GM23338 (cell line): ENCODE measurements around the gene SP9. TPM values are rescaled to one million over a fixed set of nuclear protein-coding genes. Genes with fewer than 3 reads are reported as not detected.

Experiments
- ATAC-seq: fragments of 200-7000 bp; cut with Tn5 transposase; 3 replicates; pipeline ENCODE4 v1.9.1; 2020
- DNase-seq: peaks from one replicate; pipeline ENCODE4 v3.0.0-alpha.2; 2015; ENCODE audit warnings: low spot score
- H2AFZ ChIP-seq: fragments of 200-600 bp; sonication (generic); 2 replicates; pipeline ENCODE4 v1.8.0; 2016; ENCODE audit warnings: antibody characterized with exemption, mild to moderate bottlenecking, moderate library complexity
- H3F3A ChIP-seq: fragments of 200-600 bp; sonication (generic); replicated peaks from 2 replicates; pipeline ENCODE4 v1.8.0; 2017; ENCODE audit warnings: antibody characterized with exemption, mixed run types, low read depth
- H3K27ac ChIP-seq: fragments of 200-600 bp; sonication (generic); 2 replicates; pipeline ENCODE4 v1.6.1; 2016; ENCODE audit warnings: low read depth
- H3K27me3 ChIP-seq: fragments of 200-600 bp; sonication (generic); 2 replicates; pipeline ENCODE4 v1.8.0; 2016; ENCODE audit warnings: mild to moderate bottlenecking, mixed run types, moderate library complexity; ENCODE audit not compliant: insufficient read depth
- H3K36me3 ChIP-seq: fragments of 200-600 bp; sonication (generic); 2 replicates; pipeline ENCODE4 v1.8.0; 2016; ENCODE audit warnings: mild to moderate bottlenecking; ENCODE audit not compliant: insufficient read depth
- H3K4me1 ChIP-seq: fragments of 200-600 bp; sonication (generic); 2 replicates; pipeline ENCODE4 v1.8.0; 2016; ENCODE audit warnings: mild to moderate bottlenecking, moderate library complexity; ENCODE audit not compliant: insufficient read depth
- H3K4me2 ChIP-seq: fragments of 200-600 bp; sonication (generic); 2 replicates; pipeline ENCODE4 v1.7.1; 2017; ENCODE audit warnings: mixed run types
- H3K4me3 ChIP-seq: fragments of 200-600 bp; sonication (generic); 2 replicates; pipeline ENCODE4 v1.6.1; 2016; ENCODE audit warnings: mixed run types
- H3K79me2 ChIP-seq: fragments of 200-600 bp; sonication (generic); replicated peaks from 2 replicates; pipeline ENCODE4 v1.8.0; 2017; ENCODE audit warnings: mild to moderate bottlenecking; ENCODE audit not compliant: insufficient read depth
- H3K9me2 ChIP-seq: fragments of 200-600 bp; sonication (generic); 2 replicates; pipeline ENCODE4 v1.8.0; 2017; ENCODE audit not compliant: insufficient read depth
- H4K20me1 ChIP-seq: fragments of 200-600 bp; sonication (generic); replicated peaks from 2 replicates; pipeline ENCODE4 v1.8.0; 2017; ENCODE audit warnings: mild to moderate bottlenecking; ENCODE audit not compliant: insufficient read depth
- H3K27ac Mint-ChIP-seq: 2 replicates; pipeline ENCODE4 v1.8.0; 2020; ENCODE audit warnings: inconsistent platforms, mild to moderate bottlenecking, moderate library complexity, mixed read lengths
- H3K27me3 Mint-ChIP-seq: 3 replicates; pipeline ENCODE4 v1.8.0; 2022; ENCODE audit warnings: low read depth, mild to moderate bottlenecking, moderate library complexity, mixed read lengths, inconsistent platforms; ENCODE audit not compliant: insufficient read depth, poor library complexity
- H3K36me3 Mint-ChIP-seq: 3 replicates; pipeline ENCODE4 v1.8.0; 2021; ENCODE audit warnings: low read depth, mild to moderate bottlenecking, inconsistent platforms, moderate library complexity, mixed read lengths
- H3K4me1 Mint-ChIP-seq: 3 replicates; pipeline ENCODE4 v1.8.0; 2020; ENCODE audit warnings: mild to moderate bottlenecking, inconsistent platforms, mixed read lengths
- H3K4me3 Mint-ChIP-seq: 3 replicates; pipeline ENCODE4 v1.8.0; 2021; ENCODE audit warnings: moderate library complexity, mild to moderate bottlenecking, inconsistent platforms, mixed read lengths
- H3K9me3 Mint-ChIP-seq: 3 replicates; pipeline ENCODE4 v1.8.0; 2020; ENCODE audit warnings: moderate library complexity, mild to moderate bottlenecking, inconsistent platforms, mixed read lengths
- CREB1 ChIP-seq: fragments of 250-450 bp; sonication (Bioruptor Pico); IDR thresholded peaks from 2 replicates; pipeline ENCODE4 v1.5.0; 2020; ENCODE audit warnings: low read depth, mild to moderate bottlenecking, moderate library complexity
- CTCF ChIP-seq, 2 experiments: fragments of 200-600 bp in 1 of 2; sonication (generic) in 1 of 2; conservative IDR thresholded peaks; 2 replicates each; pipeline versions ENCODE4 v1.5.1 to v1.6.1; 2016 to 2017; ENCODE audit warnings: antibody characterized with exemption in 2 of 2, low read depth in 2 of 2, mild to moderate bottlenecking in 2 of 2, moderate library complexity in 1 of 2
- ETS1 ChIP-seq: IDR thresholded peaks from 2 replicates; pipeline ENCODE4 v1.6.1; 2016; ENCODE audit warnings: antibody characterized with exemption
- EZH2 ChIP-seq: fragments of 200-600 bp; sonication (generic); IDR thresholded peaks from one replicate; pipeline ENCODE4 v1.8.0; 2017; ENCODE audit warnings: antibody characterized with exemption, mild to moderate bottlenecking, low read depth; ENCODE audit not compliant: unreplicated experiment
- JUNB ChIP-seq: IDR thresholded peaks from one replicate; pipeline ENCODE4 v1.6.1; 2016; ENCODE audit warnings: antibody characterized with exemption; ENCODE audit not compliant: unreplicated experiment
- POLR2AphosphoS5 ChIP-seq: IDR thresholded peaks from 2 replicates; pipeline ENCODE4 v1.6.1; 2016; ENCODE audit warnings: antibody characterized with exemption, low read depth
- ZNF114 ChIP-seq: fragments of 250-450 bp; sonication (Bioruptor Pico); IDR thresholded peaks from 2 replicates; pipeline ENCODE4 v1.5.0; 2020; ENCODE audit warnings: mild to moderate bottlenecking, moderate library complexity
- ZNF331 ChIP-seq: fragments of 250-450 bp; sonication (Bioruptor Pico); IDR thresholded peaks from 2 replicates; pipeline ENCODE4 v1.5.0; 2020; ENCODE audit warnings: low read depth, mild to moderate bottlenecking, moderate library complexity
- ZNF462 ChIP-seq: fragments of 250-450 bp; sonication (Bioruptor Pico); IDR thresholded peaks from 2 replicates; pipeline ENCODE4 v1.5.0; 2020; ENCODE audit warnings: mild to moderate bottlenecking, moderate library complexity
- polyA plus RNA-seq: library from polyadenylated mRNA; unstranded; fragments of >200 nt; fragmentation: Nextera tagmentation; extraction: Ambion mirVana; gene quantifications from 2 replicates; pipeline ENCODE4 v1.2.1, GENCODE V29; 2016
- total RNA-seq: library from RNA; depleted of rRNA; stranded (reverse); fragments of >200 nt; shearing (Covaris generic); gene quantifications from 2 replicates; pipeline ENCODE4 v1.2.3, GENCODE V29; 2014

The SP9 gene
- total and polyA plus RNA-seq, 2 experiments from 2014 or later = 0.49 TPM; not detected in 1

GRCh38 chr2:174364628-174365027 lies 29.9 kb downstream of the SP9 start:
- Histone ChIP-seq H3K4me2 (no peak overlapping the region), H4K20me1 (no peaks in the 10 kb centered on the region), H3K27me3 (no peaks in the 10 kb centered on the region), H3F3A (no peaks in the 10 kb centered on the region), H3K36me3 (peaks cover 15% of the 10 kb centered on the region; the same call in 1 of the 2 replicates), H3K4me3 (no peak overlapping the region), H3K4me1 (no peaks in the 10 kb centered on the region), H2AFZ (no peak overlapping the region), H3K79me2 (no peaks in the 10 kb centered on the region), H3K27ac (no peak overlapping the region), H3K9me2 (no peaks in the 10 kb centered on the region)
- TF ChIP-seq EZH2 (no peak), JUNB (no peak), ETS1 (no peak), CREB1 (CRISPR knock-in tag) (no peak)
- H3K4me1 Mint-ChIP-seq = no peaks in the 10 kb centered on the region
- H3K27me3 Mint-ChIP-seq = peaks cover 3% of the 10 kb centered on the region
- no peak overlapping the region for H3K27ac Mint-ChIP-seq
- ATAC-seq (no peak), DNase-seq (no peak)
- H3K9me3 Mint-ChIP-seq = peaks cover 27% of the 10 kb centered on the region
- H3K4me3 Mint-ChIP-seq = no peak overlapping the region
- peaks cover 41% of the 10 kb centered on the region for H3K36me3 Mint-ChIP-seq

GRCh38 chr2:174365571-174365970 lies 30.8 kb downstream of the SP9 start:
- H3K27ac Mint-ChIP-seq = no peak overlapping the region
- no peaks in the 10 kb centered on the region for H3K4me1 Mint-ChIP-seq
- Histone ChIP-seq H3K4me3 (no peak overlapping the region), H2AFZ (no peak overlapping the region), H3K27me3 (no peaks in the 10 kb centered on the region), H3K36me3 (peaks cover 15% of the 10 kb centered on the region; the same call in 1 of the 2 replicates), H3K79me2 (no peaks in the 10 kb centered on the region), H3K27ac (no peak overlapping the region), H3K4me2 (no peak overlapping the region), H4K20me1 (no peaks in the 10 kb centered on the region), H3K4me1 (no peaks in the 10 kb centered on the region), H3K9me2 (no peaks in the 10 kb centered on the region), H3F3A (no peaks in the 10 kb centered on the region)
- no peak for ATAC-seq
- TF ChIP-seq CTCF (conservative IDR thresholded peaks at IDR 0.05; ENCODE audit: low read depth in 2 of 2) (no peak), ZNF331 (CRISPR knock-in tag) (no peak), ZNF462 (CRISPR knock-in tag) (no peak), ETS1 (no peak), JUNB (no peak), POLR2AphosphoS5 (no peak), ZNF114 (CRISPR knock-in tag) (no peak), EZH2 (no peak)
- DNase-seq = no peak
- no peak overlapping the region for H3K4me3 Mint-ChIP-seq
- peaks cover 3% of the 10 kb centered on the region for H3K27me3 Mint-ChIP-seq
- H3K9me3 Mint-ChIP-seq = peaks cover 25% of the 10 kb centered on the region
- H3K36me3 Mint-ChIP-seq = peaks cover 39% of the 10 kb centered on the region
